Keratinocyte (primary cell): ENCODE measurements around the gene RTKN. TPM values are rescaled to one million over a fixed set of nuclear protein-coding genes. Genes with fewer than 3 reads are reported as not detected.

ENCODE experiments used
- DNase-seq: peaks from one replicate; pipeline ENCODE4 v3.0.0-alpha.2; 2011; ENCODE audit warnings: low read depth, missing footprints, low spot score
- FAIRE-seq: peaks from 2 replicates; lab custom pipeline; 2011; peaks lifted over from hg19 to GRCh38; lab: Jason Lieb, UNC
- H2AFZ ChIP-seq: 2 replicates; pipeline ENCODE4 v1.6.0; 2012; ENCODE audit warnings: low read length, control low read depth, inconsistent platforms; ENCODE audit not compliant: control insufficient read depth
- H3K27ac ChIP-seq: 2 replicates; pipeline ENCODE4 v1.5.1; 2011; ENCODE audit warnings: low read length; ENCODE audit not compliant: control insufficient read depth, insufficient read depth
- H3K27me3 ChIP-seq: 3 replicates; pipeline ENCODE4 v1.6.0; 2011; ENCODE audit warnings: low read length; ENCODE audit not compliant: control insufficient read depth, insufficient read depth; ENCODE audit errors: extremely low read depth
- H3K36me3 ChIP-seq, 2 experiments: 2 replicates in 1 of 2; 3 replicates in 1 of 2; pipeline ENCODE4 v1.5.1; 2011; ENCODE audit warnings: low read length in 2 of 2, mild to moderate bottlenecking in 1 of 2; ENCODE audit not compliant: control insufficient read depth in 2 of 2, insufficient read depth in 2 of 2; ENCODE audit errors: extremely low read depth in 1 of 2
- H3K4me1 ChIP-seq: 3 replicates; pipeline ENCODE4 v1.5.1; 2011; ENCODE audit warnings: low read length; ENCODE audit not compliant: control insufficient read depth, insufficient read depth; ENCODE audit errors: extremely low read depth
- H3K4me2 ChIP-seq: 3 replicates; pipeline ENCODE4 v1.6.0; 2011; ENCODE audit warnings: low read depth, low read length; ENCODE audit not compliant: control insufficient read depth, insufficient read depth; ENCODE audit errors: extremely low read depth
- H3K4me3 ChIP-seq, 3 experiments: fragments of 200-600 bp in 1 of 3; sonication (generic) in 1 of 3; 2 replicates in 2 of 3; 3 replicates in 1 of 3; pipeline ENCODE4 v1.5.1; 2011 to 2016; ENCODE audit warnings: low read length in 3 of 3, mild to moderate bottlenecking in 3 of 3, control low read depth in 2 of 3, inconsistent platforms in 1 of 3, low read depth in 1 of 3, mixed read lengths in 1 of 3, mixed run types in 1 of 3, moderate library complexity in 1 of 3; ENCODE audit not compliant: control insufficient read depth in 2 of 3, insufficient read depth in 2 of 3; ENCODE audit errors: extremely low read depth in 1 of 3
- H3K79me2 ChIP-seq: 2 replicates; pipeline ENCODE4 v1.6.0; 2012; ENCODE audit warnings: low read length; ENCODE audit not compliant: control insufficient read depth, insufficient read depth
- H3K9ac ChIP-seq: 3 replicates; pipeline ENCODE4 v1.6.0; 2011; ENCODE audit warnings: low read length; ENCODE audit not compliant: control insufficient read depth, insufficient read depth; ENCODE audit errors: extremely low read depth
- H3K9me1 ChIP-seq: 3 replicates; pipeline ENCODE4 v1.6.0; 2011; ENCODE audit warnings: low read length; ENCODE audit not compliant: control insufficient read depth, insufficient read depth; ENCODE audit errors: extremely low read depth
- H3K9me3 ChIP-seq: 2 replicates; pipeline ENCODE4 v1.5.1; 2012; ENCODE audit warnings: low read depth, low read length; ENCODE audit not compliant: control insufficient read depth
- H4K20me1 ChIP-seq: 3 replicates; pipeline ENCODE4 v1.6.0; 2011; ENCODE audit warnings: low read length; ENCODE audit not compliant: control insufficient read depth, insufficient read depth; ENCODE audit errors: extremely low read depth
- CTCF ChIP-seq, 3 experiments: IDR thresholded peaks in 1 of 3; conservative IDR thresholded peaks in 1 of 3; optimal IDR thresholded peaks in 1 of 3; 2 replicates in 2 of 3; 3 replicates in 1 of 3; pipeline versions ENCODE3 to v1.5.1; 2011; ENCODE audit warnings: low read length in 3 of 3, mild to moderate bottlenecking in 3 of 3, moderate library complexity in 2 of 3, control low read depth in 1 of 3, inconsistent platforms in 1 of 3; ENCODE audit not compliant: insufficient read depth in 2 of 3; ENCODE audit errors: extremely low read depth in 1 of 3
- EZH2 ChIP-seq: IDR thresholded peaks from one replicate; pipeline ENCODE4 v1.6.1; 2012; ENCODE audit warnings: inconsistent platforms, mild to moderate bottlenecking, low read length, moderate library complexity
- dilution Hi-C: fragments of 300-500 bp; cut with MboI; formaldehyde crosslinking; loops from one replicate; pipeline ENCODE4 v1.7.0; 2020; ENCODE audit warnings: low sequenced_read_pairs; ENCODE audit not compliant: extremely low pct_ligation_motif_present
- polyA plus RNA-seq, 5 experiments: library from polyadenylated mRNA; depleted of rRNA in 3 of 5; stranded (reverse) in 3 of 5; stranded (forward) in 1 of 5; unstranded in 1 of 5; fragments of >200 nt; gene quantifications; 1 replicate in 1 of 5; 2 replicates in 3 of 5; 3 replicates in 1 of 5; pipeline versions ENCODE4 v1.2.1 to v1.2.3, GENCODE V29; 2011 to 2012; ENCODE audit warnings: missing spikeins in 2 of 5, low read depth in 1 of 5, low replicate concordance in 1 of 5

RTKN gene
- polyA plus RNA-seq, 1 donor (not counting 4 experiments of a cell fraction or from before 2014, with no cell fraction given) = 110 TPM

- no peaks in the 10 kb centered on the region for H3K27me3 ChIP-seq
- peak overlapping the region in 2 of 3 experiments; percentile 74 to 78 for H3K4me3 ChIP-seq
- no peaks in the 10 kb centered on the region for H3K9me3 ChIP-seq
- TF ChIP-seq EZH2 (no peak), CTCF (optimal IDR thresholded peaks at IDR 0.05 in 1 of 3, IDR thresholded peaks at IDR 0.05 in 1 of 3, conservative IDR thresholded peaks at IDR 0.05 in 1 of 3; ENCODE audit: extremely low read depth in 1 of 3, insufficient read depth in 2 of 3, low read length in 3 of 3) (no peak)
- FAIRE-seq (no peak), DNase-seq (no peak)
- dilution Hi-C loops = no loop called here
- H4K20me1 ChIP-seq = peaks cover 27% of the 10 kb centered on the region
- H2AFZ ChIP-seq = no peak overlapping the region
- no peak overlapping the region for H3K9ac ChIP-seq
- no peak overlapping the region for H3K27ac ChIP-seq
- H3K4me2 ChIP-seq = peak overlapping the region; percentile 84
- H3K4me1 ChIP-seq = peaks cover 35% of the 10 kb centered on the region
- peaks cover 8% of the 10 kb centered on the region for H3K9me1 ChIP-seq
- peaks cover 14 to 51% of the 10 kb centered on the region in 2 experiments for H3K36me3 ChIP-seq
- peaks cover 83% of the 10 kb centered on the region for H3K79me2 ChIP-seq
Observed at GRCh38 chr2:74438248-74438647, 3.5 kb downstream of the RTKN start.

DNA sequence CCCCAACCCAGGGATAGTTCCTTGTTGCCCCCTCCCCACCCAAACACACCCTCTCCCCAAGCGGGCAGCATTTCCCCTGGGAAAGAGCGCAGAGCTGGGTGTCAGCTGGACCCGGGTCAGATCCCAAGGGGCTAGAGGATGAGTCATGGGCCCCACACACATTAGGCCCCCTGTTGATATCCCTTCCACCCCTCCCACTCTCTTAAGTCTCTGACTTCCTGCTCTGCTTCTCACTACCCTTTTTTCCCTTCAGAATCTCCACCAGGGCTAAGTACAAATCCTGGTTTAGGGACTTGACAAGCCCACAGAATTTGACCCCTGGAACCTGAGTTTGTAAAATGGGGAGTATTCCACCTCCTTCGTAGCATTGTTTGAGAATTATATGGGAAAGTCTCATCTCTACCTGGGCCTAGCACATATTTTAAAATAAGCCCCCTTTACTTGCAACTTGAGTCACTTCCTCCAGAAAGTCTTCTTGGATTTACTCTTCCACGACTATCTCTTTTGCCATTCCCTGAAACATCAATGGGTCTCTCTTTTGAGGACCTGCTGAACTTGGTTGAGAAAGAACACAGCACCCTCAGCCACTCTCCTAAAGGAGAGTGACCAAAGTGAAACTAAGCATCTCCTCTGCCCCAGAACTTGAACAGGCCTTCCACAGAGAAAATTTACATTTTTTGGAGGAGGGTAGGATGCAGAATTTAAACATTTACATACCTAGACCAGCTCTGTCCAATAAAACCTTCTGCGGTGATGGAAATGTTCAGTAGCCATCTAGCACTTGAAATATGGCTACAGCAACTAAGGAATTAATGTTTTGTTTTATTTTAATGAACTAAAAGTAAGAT lies 4.7 kb downstream of the RTKN start:
- Histone ChIP-seq H3K4me2 (no peak overlapping the region), H3K27me3 (no peaks in the 10 kb centered on the region), H3K9me3 (no peaks in the 10 kb centered on the region), H3K9ac (no peak overlapping the region), H3K27ac (no peak overlapping the region), H4K20me1 (peaks cover 27% of the 10 kb centered on the region), H2AFZ (no peak overlapping the region), H3K4me3 (no peak overlapping the region), H3K9me1 (peaks cover 8% of the 10 kb centered on the region), H3K36me3 (peaks cover 21 to 57% of the 10 kb centered on the region in 2 experiments), H3K79me2 (peaks cover 89% of the 10 kb centered on the region), H3K4me1 (peaks cover 29% of the 10 kb centered on the region)
- no peak for DNase-seq
- no peak for FAIRE-seq
- TF ChIP-seq CTCF (optimal IDR thresholded peaks at IDR 0.05 in 1 of 3, IDR thresholded peaks at IDR 0.05 in 1 of 3, conservative IDR thresholded peaks at IDR 0.05 in 1 of 3; ENCODE audit: extremely low read depth in 1 of 3, insufficient read depth in 2 of 3, low read length in 3 of 3) (no peak), EZH2 (no peak)
- dilution Hi-C loops = no loop called here
